GM10248 (cell line): ENCODE measurements around the gene GSE1.

Source experiments
- CTCF ChIA-PET: fragments of 300-600 bp; sonication (Branson Sonifier 250); formaldehyde crosslinking; extraction: SDS; loops from one replicate; lab custom pipeline; 2021; ENCODE audit warnings: antibody characterized with exemption; lab: Yijun Ruan, JAX
- POLR2A ChIA-PET: fragments of 350-650 bp; sonication (Branson Sonifier 250); formaldehyde crosslinking; extraction: SDS; loops from one replicate; lab custom pipeline; 2020; ENCODE audit warnings: antibody characterized with exemption; lab: Yijun Ruan, JAX
- DNase-seq: peaks from one replicate; pipeline ENCODE4 v3.0.0; 2012; ENCODE audit errors: extremely low spot score
- TF ChIP-seq, protein P1 (sequence below): IDR thresholded peaks from 2 replicates; pipeline ENCODE4 v1.5.1; 2012; ENCODE audit warnings: mild to moderate bottlenecking, low read depth; ENCODE audit errors: extremely low read depth, missing control alignments, control extremely low read depth

GSE1 gene

GRCh38 chr16:85650135-85650843, 37.2 kb downstream of the GSE1 start:
- ChIA-PET POLR2A (no interaction called here), CTCF (interaction anchor here (1.2 to 3.2 kb wide), 4 partner anchors 9 to 229 kb away, joined by 3 to 21 read pairs (median 10); no protein-coding TSS in a partner anchor)
- DNase-seq = no peak
- TF ChIP-seq, protein P1, sequence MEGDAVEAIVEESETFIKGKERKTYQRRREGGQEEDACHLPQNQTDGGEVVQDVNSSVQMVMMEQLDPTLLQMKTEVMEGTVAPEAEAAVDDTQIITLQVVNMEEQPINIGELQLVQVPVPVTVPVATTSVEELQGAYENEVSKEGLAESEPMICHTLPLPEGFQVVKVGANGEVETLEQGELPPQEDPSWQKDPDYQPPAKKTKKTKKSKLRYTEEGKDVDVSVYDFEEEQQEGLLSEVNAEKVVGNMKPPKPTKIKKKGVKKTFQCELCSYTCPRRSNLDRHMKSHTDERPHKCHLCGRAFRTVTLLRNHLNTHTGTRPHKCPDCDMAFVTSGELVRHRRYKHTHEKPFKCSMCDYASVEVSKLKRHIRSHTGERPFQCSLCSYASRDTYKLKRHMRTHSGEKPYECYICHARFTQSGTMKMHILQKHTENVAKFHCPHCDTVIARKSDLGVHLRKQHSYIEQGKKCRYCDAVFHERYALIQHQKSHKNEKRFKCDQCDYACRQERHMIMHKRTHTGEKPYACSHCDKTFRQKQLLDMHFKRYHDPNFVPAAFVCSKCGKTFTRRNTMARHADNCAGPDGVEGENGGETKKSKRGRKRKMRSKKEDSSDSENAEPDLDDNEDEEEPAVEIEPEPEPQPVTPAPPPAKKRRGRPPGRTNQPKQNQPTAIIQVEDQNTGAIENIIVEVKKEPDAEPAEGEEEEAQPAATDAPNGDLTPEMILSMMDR = no peak

GRCh38 chr16:85650844-85651628, 37.9 kb downstream of the GSE1 start:
- POLR2A ChIA-PET = no interaction called here
- CTCF ChIA-PET = interaction anchor here (1.6 to 3.2 kb wide), 3 partner anchors 8 to 230 kb away, joined by 3 to 21 read pairs (median 16); no protein-coding TSS in a partner anchor
- no peak for DNase-seq
- TF ChIP-seq, protein P1 = no peak

GRCh38 chr16:85651629-85652430, 38.7 kb downstream of the GSE1 start:
- CTCF ChIA-PET = no interaction called here
- TF ChIP-seq, protein P1 = no peak
- DNase-seq = no peak
- POLR2A ChIA-PET = no interaction called here

- ChIA-PET CTCF (no interaction called here), POLR2A (no interaction called here)
- no peak for DNase-seq
- TF ChIP-seq, protein P1 = no peak
Observed at GRCh38 chr16:85652431-85653221, 39.5 kb downstream of the GSE1 start.

- ChIA-PET CTCF (no interaction called here), POLR2A (no interaction called here)
- DNase-seq = no peak
- TF ChIP-seq, protein P1 = no peak
Observed at GRCh38 chr16:85653290-85653891, 40.3 kb downstream of the GSE1 start.
